ENCODE results near the gene MTOR. TPM values are rescaled to one million over a fixed set of nuclear protein-coding genes. Genes with fewer than 3 reads are reported as not detected.

Gene MTOR
- total RNA-seq, 4 donors from 2014 or later: 32.8 to 66.8 (median 48.2) TPM

GRCh38 chr1:11134898-11135266, 127.5 kb downstream of the MTOR start:
- TF ChIP-seq CTCF (IDR thresholded peaks at IDR 0.05): no peak
- TF ChIP-seq POLR2A (IDR thresholded peaks at IDR 0.05): no peak
- no peak for DNase-seq
- no peaks in the 10 kb centered on the region for H3K4me1 ChIP-seq
- no peaks in the 10 kb centered on the region for H3K9me3 ChIP-seq
- H3K4me3 ChIP-seq: no peak overlapping the region
- no peaks in the 10 kb centered on the region for H3K27me3 ChIP-seq
- no peak overlapping the region for H3K27ac ChIP-seq
- peaks cover 0 to 91% (median 0%) of the 10 kb centered on the region in 3 donors for H3K36me3 ChIP-seq

GRCh38 chr1:11134251-11134897, 128.0 kb downstream of the MTOR start:
- no peak overlapping the region for H3K27ac ChIP-seq
- H3K4me3 ChIP-seq: no peak overlapping the region
- TF ChIP-seq CTCF (IDR thresholded peaks at IDR 0.05) (no peak), POLR2A (IDR thresholded peaks at IDR 0.05) (no peak)
- no peaks in the 10 kb centered on the region for H3K9me3 ChIP-seq
- no peaks in the 10 kb centered on the region for H3K27me3 ChIP-seq
- no peak for DNase-seq
- peaks cover 0 to 92% (median 0%) of the 10 kb centered on the region in 3 donors for H3K36me3 ChIP-seq
- no peaks in the 10 kb centered on the region for H3K4me1 ChIP-seq

GRCh38 chr1:11132563-11133293, 129.6 kb downstream of the MTOR start:
- H3K36me3 ChIP-seq: peaks cover 0 to 92% (median 2%) of the 10 kb centered on the region in 3 donors
- H3K27me3 ChIP-seq: no peaks in the 10 kb centered on the region
- H3K4me3 ChIP-seq: no peak overlapping the region
- no peak for TF ChIP-seq CTCF (IDR thresholded peaks at IDR 0.05)
- H3K27ac ChIP-seq: no peak overlapping the region
- DNase-seq: no peak
- no peaks in the 10 kb centered on the region for H3K4me1 ChIP-seq
- H3K9me3 ChIP-seq: no peaks in the 10 kb centered on the region

- peaks cover 0 to 92% (median 5%) of the 10 kb centered on the region in 3 donors for H3K36me3 ChIP-seq
- no peaks in the 10 kb centered on the region for H3K9me3 ChIP-seq
- no peaks in the 10 kb centered on the region for H3K4me1 ChIP-seq
- no peak overlapping the region for H3K4me3 ChIP-seq
- TF ChIP-seq POLR2A (IDR thresholded peaks at IDR 0.05) (no peak), CTCF (IDR thresholded peaks at IDR 0.05) (no peak)
- no peak for DNase-seq
- H3K27me3 ChIP-seq: no peaks in the 10 kb centered on the region
- no peak overlapping the region for H3K27ac ChIP-seq
Measured at GRCh38 chr1:11131816-11132215, 130.5 kb downstream of the MTOR start.

- Histone ChIP-seq H3K27ac (no peak overlapping the region), H3K4me3 (no peak overlapping the region), H3K9me3 (no peaks in the 10 kb centered on the region), H3K4me1 (no peaks in the 10 kb centered on the region), H3K36me3 (peaks cover 0 to 90% (median 5%) of the 10 kb centered on the region in 3 donors), H3K27me3 (no peaks in the 10 kb centered on the region)
- TF ChIP-seq POLR2A (IDR thresholded peaks at IDR 0.05): no peak
- TF ChIP-seq CTCF (IDR thresholded peaks at IDR 0.05): no peak
- DNase-seq: no peak
Measured at GRCh38 chr1:11130406-11130805, 131.9 kb downstream of the MTOR start.
